Hepatocyte (in vitro differentiated cells): Measurements from ENCODE around the gene ARFGAP2. TPM values are rescaled to one million over a fixed set of nuclear protein-coding genes. Genes with fewer than 3 reads are reported as not detected.

ENCODE experiments used
- DNase-seq: peaks from one replicate; pipeline ENCODE4 v3.0.0-alpha.2; 2016; ENCODE audit warnings: low spot score
- H2AFZ ChIP-seq: fragments of 200-600 bp; sonication (generic); 2 replicates; pipeline ENCODE4 v1.6.0; 2016; ENCODE audit warnings: antibody characterized with exemption, mild to moderate bottlenecking
- H3K27ac ChIP-seq: fragments of 200-600 bp; sonication (generic); 2 replicates; pipeline ENCODE4 v1.5.1; 2016; ENCODE audit warnings: mild to moderate bottlenecking
- H3K27me3 ChIP-seq: fragments of 200-600 bp; sonication (generic); 2 replicates; pipeline ENCODE4 v1.6.1; 2016
- H3K36me3 ChIP-seq: fragments of 200-600 bp; sonication (generic); replicated peaks from 2 replicates; pipeline ENCODE4 v1.5.1; 2016; ENCODE audit warnings: low read depth; ENCODE audit not compliant: insufficient read depth
- H3K4me1 ChIP-seq: fragments of 200-600 bp; sonication (generic); 2 replicates; pipeline ENCODE4 v1.5.1; 2016; ENCODE audit warnings: mild to moderate bottlenecking, moderate library complexity; ENCODE audit not compliant: insufficient read depth
- H3K4me2 ChIP-seq: fragments of 200-600 bp; sonication (generic); 2 replicates; pipeline ENCODE4 v1.6.0; 2016
- H3K4me3 ChIP-seq: fragments of 200-600 bp; sonication (generic); 2 replicates; pipeline ENCODE4 v1.5.1; 2016; ENCODE audit warnings: mild to moderate bottlenecking
- H3K79me2 ChIP-seq: fragments of 200-600 bp; sonication (generic); 2 replicates; pipeline ENCODE4 v1.6.0; 2017; ENCODE audit warnings: mild to moderate bottlenecking
- H3K9me2 ChIP-seq: fragments of 200-600 bp; sonication (generic); replicated peaks from 2 replicates; pipeline ENCODE4 v1.6.0; 2017; ENCODE audit warnings: mild to moderate bottlenecking; ENCODE audit not compliant: insufficient read depth
- H3K9me3 ChIP-seq: fragments of 200-600 bp; sonication (generic); 2 replicates; pipeline ENCODE4 v1.5.1; 2016; ENCODE audit warnings: low read depth, mild to moderate bottlenecking
- H4K20me1 ChIP-seq: fragments of 200-600 bp; sonication (generic); 2 replicates; pipeline ENCODE4 v1.6.0; 2016; ENCODE audit warnings: mild to moderate bottlenecking; ENCODE audit not compliant: insufficient read depth, poor library complexity, severe bottlenecking
- EZH2 ChIP-seq: fragments of 200-600 bp; sonication (generic); IDR thresholded peaks from 2 replicates; pipeline ENCODE4 v1.6.1; 2016; ENCODE audit warnings: antibody characterized with exemption, mild to moderate bottlenecking, borderline replicate concordance
- EZH2phosphoT487 ChIP-seq: fragments of 200-600 bp; sonication (generic); IDR thresholded peaks from one replicate; pipeline ENCODE4 v1.6.1; 2018; ENCODE audit warnings: antibody characterized with exemption, mild to moderate bottlenecking, low read depth, moderate library complexity; ENCODE audit not compliant: unreplicated experiment, severe bottlenecking
- WGBS: methylation state at CpG from one replicate; pipeline ENCODE4 v1.1.6; 2016; ENCODE audit warnings: low lambda C conversion rate; ENCODE audit errors: missing lambda C conversion rate; 5-methylcytosine and 5-hydroxymethylcytosine counted together
- polyA plus RNA-seq: library from polyadenylated mRNA; unstranded; fragments of >200 nt; fragmentation: Nextera tagmentation; extraction: Ambion mirVana; gene quantifications from 2 replicates; pipeline ENCODE4 v1.2.1, GENCODE V29; 2016
- total RNA-seq: library from RNA; depleted of rRNA; stranded (reverse); fragments of >200 nt; gene quantifications from 2 replicates; pipeline ENCODE4 v1.2.3, GENCODE V29; 2014
- TF ChIP-seq, protein P1 (sequence below): fragments of 200-600 bp; sonication (generic); IDR thresholded peaks from 2 replicates; pipeline ENCODE4 v1.5.1; 2016; ENCODE audit warnings: antibody characterized with exemption, mild to moderate bottlenecking; ENCODE audit not compliant: poor library complexity

Gene ARFGAP2
- total and polyA plus RNA-seq, 2 experiments from 2014 or later: 64.3 to 146 TPM

DNA sequence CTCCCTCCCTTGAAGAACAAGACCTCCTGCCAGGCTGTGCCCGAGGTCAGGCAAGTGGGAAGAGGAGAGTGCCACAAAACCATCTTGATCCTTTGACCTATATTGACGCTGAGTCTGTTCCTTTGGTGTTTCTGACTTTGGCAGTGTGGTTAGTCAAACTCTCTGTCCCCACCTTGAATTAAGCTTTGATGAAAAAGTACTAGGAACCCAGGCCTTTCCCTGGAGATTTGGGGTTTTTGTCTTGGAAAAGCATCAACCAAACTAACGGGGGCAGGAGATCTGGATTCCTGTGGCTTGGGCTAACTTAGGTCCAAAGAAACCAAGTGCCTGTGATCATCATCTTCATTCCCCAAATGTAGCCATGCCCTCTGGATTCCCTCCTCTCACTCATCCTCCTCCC, 40.4 kb downstream of the ARFGAP2 start:
- Histone ChIP-seq H2AFZ (no peak overlapping the region), H3K36me3 (no peaks in the 10 kb centered on the region), H3K9me3 (no peaks in the 10 kb centered on the region), H3K27ac (no peak overlapping the region), H3K4me2 (no peak overlapping the region), H3K27me3 (no peaks in the 10 kb centered on the region), H3K4me3 (no peak overlapping the region), H4K20me1 (no peaks in the 10 kb centered on the region), H3K9me2 (no peaks in the 10 kb centered on the region), H3K79me2 (no peaks in the 10 kb centered on the region), H3K4me1 (no peaks in the 10 kb centered on the region)
- DNase-seq: no peak
- WGBS: 88% methylated on average over 3 of the region's 3 CpGs
- TF ChIP-seq EZH2phosphoT487 (no peak), EZH2 (no peak)
- TF ChIP-seq, protein P1, sequence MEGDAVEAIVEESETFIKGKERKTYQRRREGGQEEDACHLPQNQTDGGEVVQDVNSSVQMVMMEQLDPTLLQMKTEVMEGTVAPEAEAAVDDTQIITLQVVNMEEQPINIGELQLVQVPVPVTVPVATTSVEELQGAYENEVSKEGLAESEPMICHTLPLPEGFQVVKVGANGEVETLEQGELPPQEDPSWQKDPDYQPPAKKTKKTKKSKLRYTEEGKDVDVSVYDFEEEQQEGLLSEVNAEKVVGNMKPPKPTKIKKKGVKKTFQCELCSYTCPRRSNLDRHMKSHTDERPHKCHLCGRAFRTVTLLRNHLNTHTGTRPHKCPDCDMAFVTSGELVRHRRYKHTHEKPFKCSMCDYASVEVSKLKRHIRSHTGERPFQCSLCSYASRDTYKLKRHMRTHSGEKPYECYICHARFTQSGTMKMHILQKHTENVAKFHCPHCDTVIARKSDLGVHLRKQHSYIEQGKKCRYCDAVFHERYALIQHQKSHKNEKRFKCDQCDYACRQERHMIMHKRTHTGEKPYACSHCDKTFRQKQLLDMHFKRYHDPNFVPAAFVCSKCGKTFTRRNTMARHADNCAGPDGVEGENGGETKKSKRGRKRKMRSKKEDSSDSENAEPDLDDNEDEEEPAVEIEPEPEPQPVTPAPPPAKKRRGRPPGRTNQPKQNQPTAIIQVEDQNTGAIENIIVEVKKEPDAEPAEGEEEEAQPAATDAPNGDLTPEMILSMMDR: no peak

DNA sequence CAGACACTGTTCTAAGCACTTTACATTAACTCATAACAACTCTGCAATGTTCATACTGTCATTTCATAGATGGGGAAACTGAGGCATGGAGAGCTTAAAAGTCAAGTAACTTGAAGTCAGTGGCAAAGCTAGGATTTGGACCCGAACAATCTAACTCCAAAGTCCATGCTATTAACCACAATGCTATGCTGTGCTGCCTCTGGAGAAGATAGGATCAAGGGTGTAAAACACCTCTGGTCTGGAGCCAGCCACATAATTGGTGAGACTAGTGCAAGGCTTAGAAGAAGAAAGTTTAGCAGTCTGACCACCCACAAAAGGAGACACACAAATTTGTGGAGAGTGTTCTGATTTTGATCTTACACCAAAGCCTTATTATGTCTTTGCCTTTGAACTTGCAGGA, 43.7 kb downstream of the ARFGAP2 start:
- H3K27me3 ChIP-seq: no peaks in the 10 kb centered on the region

DNA sequence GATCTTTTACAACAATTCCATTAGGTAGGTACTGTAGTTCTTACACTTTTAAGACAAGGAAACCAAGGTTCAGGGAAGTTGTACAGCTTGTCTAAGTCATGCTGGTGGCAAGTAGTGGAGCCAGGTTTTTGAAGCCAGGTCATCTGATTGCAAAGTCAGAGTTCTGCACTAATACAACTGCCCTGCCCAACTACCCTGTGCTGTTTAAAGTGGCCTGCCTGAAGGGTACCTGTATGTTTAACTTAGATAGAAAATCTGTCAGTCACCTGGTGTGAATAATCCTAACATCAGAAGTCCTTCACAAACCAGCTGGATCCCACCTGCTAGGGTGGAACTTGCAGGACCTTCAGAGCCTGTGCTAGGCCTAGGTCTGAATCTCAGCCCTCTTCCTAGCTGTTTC, 44.2 kb downstream of the ARFGAP2 start:
- DNase-seq: no peak
- no peak overlapping the region for H3K4me2 ChIP-seq
- no peaks in the 10 kb centered on the region for H3K36me3 ChIP-seq
- H3K27ac ChIP-seq: no peak overlapping the region
- H4K20me1 ChIP-seq: no peaks in the 10 kb centered on the region
- H3K79me2 ChIP-seq: no peaks in the 10 kb centered on the region
- no peaks in the 10 kb centered on the region for H3K9me2 ChIP-seq
- no peaks in the 10 kb centered on the region for H3K9me3 ChIP-seq
- no peaks in the 10 kb centered on the region for H3K4me1 ChIP-seq
- H2AFZ ChIP-seq: no peak overlapping the region
- no peaks in the 10 kb centered on the region for H3K27me3 ChIP-seq
- TF ChIP-seq EZH2phosphoT487: no peak
- no peak for TF ChIP-seq EZH2
- TF ChIP-seq, protein P1: no peak
- no peak overlapping the region for H3K4me3 ChIP-seq

More for the DNA sequence above, 43.7 kb downstream of the ARFGAP2 start:
- no peaks in the 10 kb centered on the region for H3K36me3 ChIP-seq
- no peak overlapping the region for H3K4me2 ChIP-seq
- no peak overlapping the region for H3K4me3 ChIP-seq
- H4K20me1 ChIP-seq: no peaks in the 10 kb centered on the region
- no peak for DNase-seq
- no peaks in the 10 kb centered on the region for H3K9me2 ChIP-seq
- no peaks in the 10 kb centered on the region for H3K79me2 ChIP-seq
- no peaks in the 10 kb centered on the region for H3K4me1 ChIP-seq
- no peak overlapping the region for H2AFZ ChIP-seq
- H3K9me3 ChIP-seq: no peaks in the 10 kb centered on the region
- no peak overlapping the region for H3K27ac ChIP-seq
- TF ChIP-seq, protein P1: no peak
- TF ChIP-seq EZH2phosphoT487 (no peak), EZH2 (no peak)
- 52% methylated on average over 1 of the region's 1 CpG for WGBS

DNA sequence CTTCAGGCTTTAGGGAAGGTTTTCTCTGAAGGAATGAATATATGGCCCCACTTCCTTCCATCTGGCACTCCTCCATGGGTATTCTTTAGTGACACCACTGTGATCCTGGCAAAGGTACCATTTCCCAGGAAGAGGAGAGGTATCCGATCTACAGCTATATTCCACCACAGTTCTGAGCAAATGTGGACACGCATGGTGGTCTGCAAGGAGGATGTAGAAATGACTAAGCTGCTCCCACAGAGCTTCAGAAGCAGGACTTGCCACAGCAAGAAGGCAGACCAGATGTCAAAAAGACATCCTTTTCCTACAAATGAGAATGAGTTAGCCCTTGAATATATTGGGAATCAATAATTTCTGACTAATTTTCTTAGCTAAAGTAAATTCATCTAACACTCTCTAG, 45.5 kb downstream of the ARFGAP2 start:
- WGBS: 95% methylated on average over 2 of the region's 2 CpGs
- no peaks in the 10 kb centered on the region for H3K9me3 ChIP-seq
- H3K36me3 ChIP-seq: no peaks in the 10 kb centered on the region
- no peak overlapping the region for H2AFZ ChIP-seq
- no peaks in the 10 kb centered on the region for H3K9me2 ChIP-seq
- H4K20me1 ChIP-seq: no peaks in the 10 kb centered on the region
- no peaks in the 10 kb centered on the region for H3K79me2 ChIP-seq
- no peaks in the 10 kb centered on the region for H3K4me1 ChIP-seq
- H3K27ac ChIP-seq: no peak overlapping the region
- H3K4me2 ChIP-seq: no peak overlapping the region
- no peak for TF ChIP-seq EZH2
- TF ChIP-seq EZH2phosphoT487: no peak
- TF ChIP-seq, protein P1: no peak
- no peak overlapping the region for H3K4me3 ChIP-seq
- H3K27me3 ChIP-seq: no peaks in the 10 kb centered on the region
- no peak for DNase-seq
